Calu3 (cell line): ENCODE results near the gene PGAP6. TPM values are rescaled to one million over a fixed set of nuclear protein-coding genes. Genes with fewer than 3 reads are reported as not detected.
"Not testable (repeated sequence)": the region's sequence is repeated elsewhere in the genome, so short reads cannot be mapped to it uniquely, and the experiment has no call there.

ENCODE experiments used
- BruUV-seq: library from RNA; stranded (reverse); fragments of 400-500 nt; replicated peaks from 2 replicates; lab custom pipeline; 2021; lab: Mats Ljungman, UMichigan
- CTCF ChIA-PET: fragments of 300-600 bp; sonication (Branson Sonifier 250); formaldehyde crosslinking; loops from one replicate; lab custom pipeline; 2022; ENCODE audit warnings: antibody characterized with exemption; lab: Charles Lee
- DNase-seq: peaks from one replicate; pipeline ENCODE4 v3.0.0; 2022
- H3K27ac Mint-ChIP-seq: one replicate; pipeline ENCODE4 v1.8.0; 2022; ENCODE audit warnings: mixed read lengths; ENCODE audit not compliant: unreplicated experiment
- H3K27me3 Mint-ChIP-seq: one replicate; pipeline ENCODE4 v1.8.0; 2022; ENCODE audit warnings: mixed read lengths; ENCODE audit not compliant: unreplicated experiment
- H3K36me3 Mint-ChIP-seq: one replicate; pipeline ENCODE4 v1.8.0; 2022; ENCODE audit warnings: mild to moderate bottlenecking, moderate library complexity, mixed read lengths; ENCODE audit not compliant: insufficient read depth, unreplicated experiment
- H3K4me1 Mint-ChIP-seq: one replicate; pipeline ENCODE4 v1.8.0; 2022; ENCODE audit warnings: mild to moderate bottlenecking, low read depth, mixed read lengths; ENCODE audit not compliant: unreplicated experiment
- H3K4me3 Mint-ChIP-seq: one replicate; pipeline ENCODE4 v1.8.0; 2022; ENCODE audit warnings: mild to moderate bottlenecking, low read depth, moderate library complexity, mixed read lengths; ENCODE audit not compliant: unreplicated experiment
- H3K9me3 Mint-ChIP-seq: one replicate; pipeline ENCODE4 v1.8.0; 2022; ENCODE audit warnings: low read depth, mixed read lengths; ENCODE audit not compliant: unreplicated experiment
- CTCF ChIP-seq: fragments of 200-600 bp; IDR thresholded peaks from one replicate; pipeline ENCODE4 v1.8.0; 2022; ENCODE audit warnings: antibody characterized with exemption; ENCODE audit not compliant: unreplicated experiment
- intact Hi-C: fragments of 100-400 bp; cut with micrococcal nuclease; formaldehyde crosslinking; loops from one replicate; pipeline ENCODE4 v1.10.0; 2022; ENCODE audit not compliant: unreplicated experiment
- total RNA-seq: library from RNA; stranded (reverse); gene quantifications from 2 replicates; pipeline ENCODE4 v1.2.3, GENCODE V29; 2022

Gene PGAP6
- total RNA-seq, 1 experiment from 2014 or later: 70.0 TPM

GRCh38 chr16:339680-340079, 42.1 kb downstream of the PGAP6 start:
- intact Hi-C loops: no loop called here
- TF ChIP-seq CTCF: no peak
- H3K27me3 Mint-ChIP-seq: no peaks in the 10 kb centered on the region
- CTCF ChIA-PET: interaction anchor here (0.6 to 1.3 kb wide), 2 partner anchors 13 to 16 kb away, joined by 3 to 6 read pairs; partner anchors contain the start of gene AXIN1
- peaks cover 21% of the 10 kb centered on the region for H3K4me1 Mint-ChIP-seq
- H3K36me3 Mint-ChIP-seq: peaks cover 44% of the 10 kb centered on the region
- no peak overlapping the region for H3K4me3 Mint-ChIP-seq
- peaks cover 3% of the 10 kb centered on the region for H3K9me3 Mint-ChIP-seq
- BruUV-seq: no TSS peak
- H3K27ac Mint-ChIP-seq: peak overlapping the region; percentile 21
- no peak for DNase-seq

GRCh38 chr16:337975-338575, 43.7 kb downstream of the PGAP6 start:
- no peak for TF ChIP-seq CTCF
- Mint-ChIP-seq H3K36me3 (peaks cover 29% of the 10 kb centered on the region), H3K27me3 (no peaks in the 10 kb centered on the region), H3K4me3 (no peak overlapping the region), H3K27ac (no peak overlapping the region), H3K9me3 (peaks cover 3% of the 10 kb centered on the region), H3K4me1 (peaks cover 34% of the 10 kb centered on the region)
- intact Hi-C loops: no loop called here
- BruUV-seq: no TSS peak
- CTCF ChIA-PET: interaction anchor here (1.2 kb wide), 1 partner anchor 15 kb away, joined by 8 read pairs; the partner anchor contains the start of gene AXIN1
- DNase-seq: no peak

- no peak overlapping the region for H3K27ac Mint-ChIP-seq
- no peak for TF ChIP-seq CTCF
- no peak overlapping the region for H3K4me3 Mint-ChIP-seq
- no peaks in the 10 kb centered on the region for H3K27me3 Mint-ChIP-seq
- CTCF ChIA-PET: interaction anchor here (0.7 to 1.2 kb wide), 3 partner anchors 15 to 197 kb away, joined by 3 to 8 read pairs (median 5); partner anchors contain the start of gene AXIN1
- DNase-seq: no peak
- BruUV-seq: no TSS peak
- peaks cover 34% of the 10 kb centered on the region for H3K4me1 Mint-ChIP-seq
- H3K36me3 Mint-ChIP-seq: peaks cover 23% of the 10 kb centered on the region
- H3K9me3 Mint-ChIP-seq: peaks cover 3% of the 10 kb centered on the region
- intact Hi-C loops: no loop called here
Observed at GRCh38 chr16:337437-337836, 44.3 kb downstream of the PGAP6 start.

GRCh38 chr16:336269-336668, 45.5 kb downstream of the PGAP6 start:
- BruUV-seq: no TSS peak
- Mint-ChIP-seq H3K36me3 (peaks cover 16% of the 10 kb centered on the region), H3K27me3 (no peaks in the 10 kb centered on the region), H3K4me1 (peaks cover 34% of the 10 kb centered on the region), H3K4me3 (no peak overlapping the region), H3K9me3 (peaks cover 3% of the 10 kb centered on the region), H3K27ac (no peak overlapping the region)
- intact Hi-C loops: no loop called here
- no peak for TF ChIP-seq CTCF
- CTCF ChIA-PET: interaction anchor here (0.7 kb wide), 1 partner anchor 16 kb away, joined by 5 read pairs; no protein-coding TSS in a partner anchor
- DNase-seq: no peak

GRCh38 chr16:334861-335632, 46.7 kb downstream of the PGAP6 start:
- DNase-seq, intact Hi-C loops, H3K27me3 Mint-ChIP-seq, H3K27ac Mint-ChIP-seq, CTCF ChIA-PET, H3K4me3 Mint-ChIP-seq, BruUV-seq, H3K9me3 Mint-ChIP-seq: not testable (repeated sequence)
- peaks cover 19% of the 10 kb centered on the region for H3K36me3 Mint-ChIP-seq
- H3K4me1 Mint-ChIP-seq: peaks cover 42% of the 10 kb centered on the region

- not testable (repeated sequence) for H3K4me3 Mint-ChIP-seq, BruUV-seq
Observed at GRCh38 chr16:334164-334832, 47.5 kb downstream of the PGAP6 start.

More at GRCh38 chr16:334164-334832, 47.5 kb downstream of the PGAP6 start:
- H3K9me3 Mint-ChIP-seq, H3K27me3 Mint-ChIP-seq, DNase-seq, CTCF ChIA-PET, intact Hi-C loops, H3K27ac Mint-ChIP-seq: not testable (repeated sequence)
- Mint-ChIP-seq H3K36me3 (peaks cover 21% of the 10 kb centered on the region), H3K4me1 (peaks cover 39% of the 10 kb centered on the region)
